HFFc6 (cell line): ENCODE results near the gene DOCK2. TPM values are rescaled to one million over a fixed set of nuclear protein-coding genes. Genes with fewer than 3 reads are reported as not detected.
"Not testable (repeated sequence)": the region's sequence is repeated elsewhere in the genome, so short reads cannot be mapped to it uniquely, and the experiment has no call there.

Source experiments
- DNase-seq: peaks from one replicate; pipeline ENCODE4 v3.0.0-alpha.2; 2018
- H3K27ac Mint-ChIP-seq: 2 replicates; pipeline ENCODE4 v1.8.0; 2020; ENCODE audit warnings: mild to moderate bottlenecking, mixed read lengths
- H3K27me3 Mint-ChIP-seq: 2 replicates; pipeline ENCODE4 v1.8.0; 2021; ENCODE audit warnings: mild to moderate bottlenecking, moderate library complexity, mixed read lengths; ENCODE audit not compliant: insufficient read depth
- H3K36me3 Mint-ChIP-seq: 2 replicates; pipeline ENCODE4 v1.8.0; 2021; ENCODE audit warnings: low read depth, mixed read lengths
- H3K4me1 Mint-ChIP-seq: 2 replicates; pipeline ENCODE4 v1.8.0; 2020; ENCODE audit warnings: low read depth, mixed read lengths
- H3K4me3 Mint-ChIP-seq: 2 replicates; pipeline ENCODE4 v1.8.0; 2020; ENCODE audit warnings: mild to moderate bottlenecking, moderate library complexity, mixed read lengths
- H3K9me3 Mint-ChIP-seq: 2 replicates; pipeline ENCODE4 v1.8.0; 2020; ENCODE audit warnings: mild to moderate bottlenecking, mixed read lengths
- total RNA-seq, 6 experiments: library from RNA; stranded (reverse); fragmentation: NEBNext Ultra II Directional; extraction: Animal tissue kit (Norgen Biotek cat#: 25700); gene quantifications; 2 replicates in 1 of 6; 3 replicates in 5 of 6; pipeline ENCODE4 v1.2.3, GENCODE V29; 2021
- TF ChIP-seq, protein P1 (sequence below): fragments of 200-600 bp; sonication (generic); IDR thresholded peaks from 2 replicates; pipeline ENCODE4 v1.5.0; 2021; ENCODE audit warnings: antibody characterized with exemption, mild to moderate bottlenecking

The DOCK2 gene
- total RNA-seq, 6 experiments from 2014 or later, result 1.4 to 6.5 (median 3.0) TPM

DNA sequence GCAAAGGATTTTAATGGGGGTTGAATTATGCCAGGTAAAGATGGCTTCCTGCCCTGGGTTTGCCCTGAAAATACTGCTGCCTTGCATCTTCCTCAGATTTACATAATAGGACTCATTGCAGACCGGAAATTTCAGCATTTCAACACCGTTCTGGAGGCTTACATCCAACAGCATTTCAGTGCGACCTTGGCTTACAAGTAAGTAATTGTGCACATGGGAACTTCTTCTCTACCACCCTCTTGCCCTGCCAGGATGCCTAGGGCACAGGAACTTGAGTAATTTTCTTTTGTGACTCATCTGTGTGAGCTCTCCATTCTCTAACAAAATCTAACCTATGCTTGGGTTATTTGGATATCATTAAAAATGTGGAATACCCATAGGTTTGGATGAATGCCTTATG lies 80.2 kb downstream of the DOCK2 start:
- Mint-ChIP-seq H3K4me1 (peaks cover 34% of the 10 kb centered on the region), H3K36me3 (peaks cover 10% of the 10 kb centered on the region), H3K27ac (no peak overlapping the region), H3K9me3 (peaks cover 7% of the 10 kb centered on the region), H3K27me3 (no peaks in the 10 kb centered on the region), H3K4me3 (no peak overlapping the region)
- DNase-seq, result no peak
- TF ChIP-seq, protein P1, sequence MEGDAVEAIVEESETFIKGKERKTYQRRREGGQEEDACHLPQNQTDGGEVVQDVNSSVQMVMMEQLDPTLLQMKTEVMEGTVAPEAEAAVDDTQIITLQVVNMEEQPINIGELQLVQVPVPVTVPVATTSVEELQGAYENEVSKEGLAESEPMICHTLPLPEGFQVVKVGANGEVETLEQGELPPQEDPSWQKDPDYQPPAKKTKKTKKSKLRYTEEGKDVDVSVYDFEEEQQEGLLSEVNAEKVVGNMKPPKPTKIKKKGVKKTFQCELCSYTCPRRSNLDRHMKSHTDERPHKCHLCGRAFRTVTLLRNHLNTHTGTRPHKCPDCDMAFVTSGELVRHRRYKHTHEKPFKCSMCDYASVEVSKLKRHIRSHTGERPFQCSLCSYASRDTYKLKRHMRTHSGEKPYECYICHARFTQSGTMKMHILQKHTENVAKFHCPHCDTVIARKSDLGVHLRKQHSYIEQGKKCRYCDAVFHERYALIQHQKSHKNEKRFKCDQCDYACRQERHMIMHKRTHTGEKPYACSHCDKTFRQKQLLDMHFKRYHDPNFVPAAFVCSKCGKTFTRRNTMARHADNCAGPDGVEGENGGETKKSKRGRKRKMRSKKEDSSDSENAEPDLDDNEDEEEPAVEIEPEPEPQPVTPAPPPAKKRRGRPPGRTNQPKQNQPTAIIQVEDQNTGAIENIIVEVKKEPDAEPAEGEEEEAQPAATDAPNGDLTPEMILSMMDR, result no peak

DNA sequence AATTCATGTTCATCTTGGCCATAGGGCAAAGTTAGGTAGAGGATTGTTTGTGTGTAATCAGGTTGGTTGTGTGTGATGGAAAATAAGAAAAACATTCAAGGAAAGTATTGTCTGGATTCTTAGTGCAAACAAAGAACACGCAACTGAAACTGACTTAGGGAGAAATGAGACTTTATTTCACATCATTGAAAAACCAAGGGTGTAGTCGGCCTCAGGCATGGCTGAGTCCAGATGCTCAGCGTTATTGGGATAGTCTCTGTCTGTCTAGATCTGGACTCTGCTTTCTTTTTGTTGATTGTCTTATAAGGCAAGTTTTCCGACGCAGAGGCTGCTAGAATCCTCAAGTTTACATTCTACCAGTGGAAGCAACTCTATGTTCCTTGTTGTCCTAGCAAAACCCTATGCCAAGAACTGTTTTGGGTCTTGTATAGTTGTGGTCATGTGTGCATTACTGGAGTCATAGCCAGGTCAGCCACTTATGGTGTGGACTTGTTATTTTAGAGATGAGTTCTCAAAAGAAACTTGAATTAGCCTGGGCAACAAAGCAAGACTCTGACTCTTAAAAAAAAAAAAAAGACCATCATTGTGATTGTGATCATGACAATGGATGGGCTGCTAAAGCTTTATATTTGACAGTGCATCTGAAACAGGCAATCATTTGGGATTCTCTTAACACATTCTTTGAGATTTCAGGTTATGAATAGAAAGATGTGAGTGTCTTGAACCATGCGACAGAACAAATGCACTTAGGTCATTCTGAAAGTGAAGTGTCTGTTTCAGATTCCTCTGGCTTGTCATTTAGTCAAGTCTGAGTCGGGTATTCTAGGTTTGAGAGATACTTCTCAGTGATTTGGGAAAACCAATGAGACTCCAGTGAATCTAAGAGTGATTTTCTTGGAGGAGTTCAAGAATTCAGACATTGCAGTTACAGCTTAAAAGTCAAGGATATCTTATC lies 82.6 kb downstream of the DOCK2 start:
- no peak for DNase-seq
- H3K36me3 Mint-ChIP-seq, result peaks cover 10% of the 10 kb centered on the region
- TF ChIP-seq, protein P1, result no peak
- H3K27me3 Mint-ChIP-seq, result no peaks in the 10 kb centered on the region
- H3K4me1 Mint-ChIP-seq, result peaks cover 39% of the 10 kb centered on the region
- no peak overlapping the region for H3K27ac Mint-ChIP-seq
- H3K4me3 Mint-ChIP-seq, result no peak overlapping the region
- H3K9me3 Mint-ChIP-seq, result peaks cover 7% of the 10 kb centered on the region

DNA sequence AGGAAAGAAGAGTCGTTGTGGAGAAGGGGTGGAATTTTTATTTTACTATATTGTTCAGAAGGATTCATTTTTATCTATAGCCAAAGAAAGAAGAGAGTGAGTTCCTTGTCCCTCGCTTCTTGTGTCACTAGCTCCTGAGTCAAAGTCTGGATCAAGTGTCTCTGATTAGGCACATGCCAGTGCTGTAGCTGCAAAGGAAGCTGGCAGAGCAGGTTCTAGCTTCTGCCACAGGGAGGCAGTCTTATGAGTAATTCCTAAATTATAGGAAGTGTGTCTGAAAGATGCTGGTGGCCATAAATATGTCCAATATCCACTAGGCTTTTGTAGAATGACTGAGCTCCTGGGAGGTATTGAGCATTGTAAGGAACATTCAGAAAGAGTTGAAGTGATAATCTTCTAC lies 84.7 kb downstream of the DOCK2 start:
- peaks cover 7% of the 10 kb centered on the region for H3K9me3 Mint-ChIP-seq
- H3K36me3 Mint-ChIP-seq, result peaks cover 10% of the 10 kb centered on the region
- peaks cover 28% of the 10 kb centered on the region for H3K4me1 Mint-ChIP-seq
- TF ChIP-seq, protein P1, result peak; percentile 42; the same call in 1 of the 2 replicates
- H3K27me3 Mint-ChIP-seq, result no peaks in the 10 kb centered on the region
- H3K27ac Mint-ChIP-seq, result no peak overlapping the region
- DNase-seq, result no peak
- no peak overlapping the region for H3K4me3 Mint-ChIP-seq

DNA sequence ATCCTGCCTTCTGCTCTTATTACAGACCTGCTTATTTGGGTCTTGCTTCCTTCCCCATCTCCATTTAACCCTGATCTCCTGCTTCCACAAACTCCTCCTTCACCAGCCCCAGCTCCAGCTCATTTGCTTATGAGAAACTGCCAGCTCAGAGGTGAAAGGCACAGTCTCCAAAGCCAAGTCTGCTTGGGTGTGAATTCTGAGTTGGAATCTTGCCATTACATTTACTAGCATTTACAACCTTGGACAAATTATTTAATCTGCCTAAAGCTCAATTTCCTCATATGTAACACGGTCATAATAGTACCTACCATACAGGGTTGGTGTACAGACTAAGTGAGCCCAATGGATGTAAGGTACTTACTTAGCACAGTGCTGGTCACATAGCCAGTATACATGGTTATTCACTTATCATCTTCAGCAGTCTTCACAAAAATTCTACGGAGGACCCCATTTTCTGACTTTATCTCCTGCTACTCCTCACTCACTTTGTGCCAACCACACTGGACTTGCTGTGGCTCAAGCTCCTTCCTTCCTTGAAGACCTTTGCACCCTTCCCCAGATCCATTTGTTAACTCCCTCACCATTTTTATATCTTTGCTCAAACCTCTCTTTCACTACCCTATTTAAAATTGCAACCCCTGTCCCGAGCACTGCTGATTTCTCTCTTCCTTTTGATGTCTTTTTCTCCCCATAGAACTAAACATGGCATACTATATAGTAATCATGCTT lies 86.2 kb downstream of the DOCK2 start:
- Mint-ChIP-seq H3K27ac (no peak overlapping the region), H3K36me3 (peaks cover 10% of the 10 kb centered on the region), H3K9me3 (peaks cover 7% of the 10 kb centered on the region), H3K27me3 (no peaks in the 10 kb centered on the region), H3K4me3 (no peak overlapping the region), H3K4me1 (peaks cover 15% of the 10 kb centered on the region; the same call in 1 of the 2 replicates)
- TF ChIP-seq, protein P1, result no peak
- DNase-seq, result no peak

DNA sequence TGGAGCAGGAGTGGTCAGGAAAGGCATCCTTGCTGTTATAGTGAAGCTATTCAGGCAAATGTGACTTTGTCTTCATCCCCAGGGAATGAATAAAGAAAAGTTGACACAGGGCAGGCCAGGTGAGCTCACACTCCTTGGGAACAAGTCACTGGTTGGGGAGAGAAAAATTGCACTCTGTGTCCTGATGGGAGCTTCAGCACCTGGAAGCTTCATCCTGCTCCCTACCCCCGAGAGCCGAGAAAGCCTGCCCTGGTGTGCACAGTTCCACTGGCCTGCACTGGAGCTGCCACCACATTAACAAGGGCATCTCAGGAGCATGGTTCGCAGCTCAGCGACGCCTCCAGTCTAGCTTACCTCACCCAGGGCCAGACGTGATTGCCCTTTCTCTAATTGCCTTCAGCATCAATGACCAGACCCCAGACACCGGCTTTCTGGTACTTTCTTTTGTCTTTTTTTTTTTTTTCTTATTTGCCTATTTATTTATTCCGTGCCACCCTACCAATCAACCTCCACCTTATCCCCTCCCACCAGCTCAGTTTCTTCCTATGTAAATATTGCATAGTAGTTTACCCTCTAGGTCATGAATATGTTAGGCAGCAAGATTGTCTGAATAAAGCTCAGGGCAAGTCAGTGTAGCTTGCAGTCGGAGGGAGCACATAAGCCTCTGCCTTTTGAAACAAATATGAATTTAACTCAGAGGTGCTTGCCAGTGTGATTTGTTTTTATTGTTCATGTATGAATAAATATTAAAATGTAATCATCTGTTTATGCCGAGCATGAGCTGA lies 87.4 kb downstream of the DOCK2 start:
- H3K9me3 Mint-ChIP-seq, result peaks cover 7% of the 10 kb centered on the region
- peaks cover 10% of the 10 kb centered on the region for H3K36me3 Mint-ChIP-seq
- DNase-seq, result no peak
- TF ChIP-seq, protein P1, result no peak
- no peak overlapping the region for H3K4me3 Mint-ChIP-seq
- H3K4me1 Mint-ChIP-seq, result peaks cover 15% of the 10 kb centered on the region; the same call in 1 of the 2 replicates
- no peak overlapping the region for H3K27ac Mint-ChIP-seq
- no peaks in the 10 kb centered on the region for H3K27me3 Mint-ChIP-seq

DNA sequence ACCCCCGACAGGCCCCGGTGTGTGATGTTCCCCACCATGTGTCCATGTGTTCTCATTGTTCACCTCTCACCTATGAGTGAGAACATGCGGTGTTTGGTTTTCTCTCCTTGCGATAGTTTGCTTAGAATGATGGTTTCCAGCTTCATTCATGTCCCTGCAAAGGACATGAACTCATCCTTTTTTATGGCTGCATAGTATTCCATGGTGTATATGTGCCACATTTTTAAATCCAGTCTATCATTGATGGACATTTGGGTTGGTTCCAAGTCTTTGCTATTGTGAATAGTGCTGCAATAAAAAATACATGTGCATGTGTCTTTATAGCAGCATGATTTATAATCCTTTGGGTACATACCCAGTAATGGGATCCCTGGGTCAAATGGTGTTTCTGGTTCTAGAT lies 88.6 kb downstream of the DOCK2 start:
- H3K9me3 Mint-ChIP-seq, H3K4me3 Mint-ChIP-seq, DNase-seq, H3K27ac Mint-ChIP-seq, H3K27me3 Mint-ChIP-seq: not testable (repeated sequence)
- Mint-ChIP-seq H3K36me3 (peaks cover 10% of the 10 kb centered on the region), H3K4me1 (peaks cover 15% of the 10 kb centered on the region; the same call in 1 of the 2 replicates)
